Breast epithelium (tissue), 3 donors: ENCODE measurements around the gene OR1L6.

ENCODE experiments used
- CTCF ChIP-seq, 3 donors: fragments of 450-650 bp; IDR thresholded peaks; one replicate each; pipeline ENCODE4 v1.5.1; 2016 to 2017; ENCODE audit warnings: antibody characterized with exemption in 3 of 3, mild to moderate bottlenecking in 3 of 3, moderate library complexity in 3 of 3
- POLR2A ChIP-seq: fragments of 450-650 bp; IDR thresholded peaks from one replicate; pipeline ENCODE4 v1.6.1; 2016; ENCODE audit warnings: antibody characterized with exemption, mild to moderate bottlenecking, moderate library complexity
- POLR2AphosphoS5 ChIP-seq, 3 donors: sonication (generic); formaldehyde crosslinking; IDR thresholded peaks; one replicate each; pipeline ENCODE4 v1.6.1; 2017; ENCODE audit warnings: antibody characterized with exemption in 3 of 3

- TF ChIP-seq CTCF (IDR thresholded peaks at IDR 0.05) (no peak), POLR2AphosphoS5 (IDR thresholded peaks at IDR 0.05) (no peak), POLR2A (no peak)
Measured at GRCh38 chr9:122779181-122779580, 37.1 kb downstream of the OR1L6 start.
